Activated CD8-positive, alpha-beta memory T cell treated with anti-CD3 and anti-CD28 coated beads for 4 hours (primary cell): ENCODE measurements around the gene GUCD1.
"Not testable (repeated sequence)": the region's sequence is repeated elsewhere in the genome, so short reads cannot be mapped to it uniquely, and the experiment has no call there.

Source experiments
- DNase-seq, 2 donors: peaks; one replicate each; pipeline ENCODE4 v3.0.0-alpha.2; 2020; ENCODE audit warnings: low read depth in 2 of 2

Gene GUCD1

DNA sequence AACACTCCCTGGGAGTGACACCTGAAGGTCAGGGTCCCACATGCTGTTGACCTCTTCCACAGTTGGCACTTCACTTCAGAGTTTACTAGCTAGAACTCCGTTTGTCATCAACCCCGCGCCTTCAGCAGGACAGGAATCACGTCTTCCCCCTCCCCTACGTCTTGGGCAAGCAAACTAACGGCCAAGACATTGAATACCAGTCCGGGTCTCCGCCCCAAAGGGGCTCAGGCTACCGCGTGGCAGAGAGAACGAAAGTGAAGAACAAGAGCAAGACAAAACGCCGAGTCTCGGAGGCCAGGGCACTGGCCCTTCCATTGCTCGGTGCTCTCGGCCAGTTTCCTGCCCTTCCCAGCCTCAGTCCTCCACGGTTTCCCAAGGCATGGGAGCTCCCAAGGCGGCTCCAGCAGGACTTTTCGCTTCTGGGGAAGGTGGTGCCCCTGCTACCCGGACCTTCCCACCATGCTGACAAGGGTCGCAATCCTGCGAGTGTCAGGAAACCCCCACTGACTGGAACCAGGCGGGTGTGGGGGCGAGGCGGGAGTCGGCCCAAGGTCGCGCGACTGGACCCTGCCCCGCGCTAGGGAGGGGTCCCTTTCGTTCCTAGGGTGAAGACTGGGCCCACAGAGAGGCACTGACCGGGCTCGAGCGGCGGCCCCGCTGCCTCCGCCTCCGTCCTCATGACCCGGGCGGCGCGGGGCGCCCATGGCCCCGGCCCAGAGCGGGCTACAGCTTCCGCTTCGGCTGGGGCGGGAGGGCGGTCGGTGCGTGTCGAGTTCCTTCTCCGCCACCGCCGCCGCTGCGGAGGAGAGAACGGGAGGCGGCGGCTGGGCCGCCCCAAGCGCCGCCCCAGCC lies at the start of gene GUCD1:
Gene GUCD1, minus strand, starts transcription at position 826 of the 852 bp plus-strand sequence. Its CDS starts 147 bp downstream, at position 679.
- DNase-seq = no peak

DNA sequence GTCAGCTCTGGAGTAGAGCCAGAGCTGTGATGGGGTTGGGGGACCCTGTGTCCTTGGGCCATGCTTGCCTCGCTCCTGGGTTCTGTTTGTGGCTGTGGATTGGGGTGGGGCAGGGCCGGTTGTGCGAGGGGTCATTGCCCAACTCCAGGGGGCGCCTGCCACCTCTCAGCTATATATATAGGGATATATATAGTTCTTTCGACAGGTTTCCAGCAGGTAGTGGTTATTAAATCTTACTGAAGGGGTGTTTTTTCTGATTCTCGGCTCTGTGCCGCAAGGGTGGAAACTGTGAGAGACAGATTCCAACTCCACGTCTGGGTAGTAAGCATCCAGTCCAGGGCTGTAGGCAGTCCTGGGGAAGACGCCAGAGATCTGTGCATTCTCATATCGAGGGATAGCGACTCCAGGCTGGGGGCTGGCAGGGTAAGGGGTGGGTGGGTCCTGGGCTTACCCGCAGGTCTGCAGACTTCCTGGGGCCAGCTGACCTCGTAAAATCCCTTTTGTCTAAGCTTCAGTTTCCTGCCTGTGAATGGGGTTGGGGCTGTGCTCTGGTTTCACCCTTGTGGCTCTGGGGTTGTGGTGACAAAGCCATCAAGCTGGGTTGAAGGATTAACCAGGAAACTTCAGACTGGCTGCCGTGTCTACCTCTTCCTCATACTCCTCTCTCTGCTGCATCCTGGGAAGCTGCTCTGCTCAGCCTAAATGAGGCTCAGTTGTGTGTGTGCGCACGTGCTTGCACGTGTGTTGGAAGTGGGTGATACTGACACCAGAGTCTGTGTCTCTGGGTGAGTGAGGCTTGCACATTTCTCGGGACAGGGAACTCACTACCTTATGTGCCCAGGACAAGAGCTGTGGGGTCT lies 49.1 kb upstream of the GUCD1 start:
- DNase-seq = not testable (repeated sequence)

DNA sequence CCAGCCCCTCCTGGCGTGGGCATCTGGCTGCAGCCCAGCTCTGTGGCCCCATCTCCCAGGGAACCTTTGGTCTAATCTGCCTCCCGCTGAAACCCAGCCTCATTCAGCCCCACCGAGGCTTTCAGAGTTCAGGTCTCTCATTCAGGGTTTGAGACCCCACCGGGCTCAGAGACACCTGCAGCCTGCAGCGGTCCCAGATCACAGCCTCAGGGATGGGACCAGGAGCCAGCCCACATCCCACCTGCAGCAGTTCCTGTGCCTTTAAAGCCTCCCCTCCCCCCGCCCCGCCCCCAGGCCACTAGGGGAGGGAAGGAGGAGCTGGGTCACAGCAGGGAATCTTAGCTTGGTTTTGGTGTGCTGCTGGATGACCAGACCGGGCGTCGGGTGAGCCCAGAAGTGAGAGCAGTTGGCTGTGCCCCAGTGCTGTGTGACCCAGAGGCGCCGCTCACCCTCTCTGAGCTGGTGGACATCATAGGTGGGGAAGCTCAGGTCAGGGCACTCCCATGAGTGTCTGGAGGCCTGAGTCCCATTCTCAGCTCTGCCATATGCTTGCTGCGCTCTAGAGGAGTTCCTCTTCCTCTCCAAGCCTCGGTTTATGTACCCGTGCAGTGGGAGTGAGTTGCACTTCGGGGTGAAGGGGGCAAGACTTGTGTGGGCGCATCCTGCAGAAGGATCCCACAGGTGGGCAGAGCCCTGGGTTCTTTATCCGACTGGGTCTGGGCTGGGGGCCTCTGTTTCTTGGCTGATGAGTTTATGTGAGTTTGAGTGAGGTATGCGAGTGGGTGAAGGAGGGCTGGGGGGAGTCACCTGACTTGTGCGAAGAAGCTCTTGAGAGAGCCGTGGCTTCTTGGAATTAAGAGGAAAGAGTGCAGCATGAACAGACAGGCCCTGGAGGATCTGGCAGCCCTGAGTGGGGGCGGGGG lies 48.2 kb upstream of the GUCD1 start, which contains the start of gene GGT1:
Gene GGT1, plus strand, starts transcription at position 347 of the 923 bp plus-strand sequence. CDS start 7,889 bp downstream, outside the sequence.
- DNase-seq = not testable (repeated sequence)

DNA sequence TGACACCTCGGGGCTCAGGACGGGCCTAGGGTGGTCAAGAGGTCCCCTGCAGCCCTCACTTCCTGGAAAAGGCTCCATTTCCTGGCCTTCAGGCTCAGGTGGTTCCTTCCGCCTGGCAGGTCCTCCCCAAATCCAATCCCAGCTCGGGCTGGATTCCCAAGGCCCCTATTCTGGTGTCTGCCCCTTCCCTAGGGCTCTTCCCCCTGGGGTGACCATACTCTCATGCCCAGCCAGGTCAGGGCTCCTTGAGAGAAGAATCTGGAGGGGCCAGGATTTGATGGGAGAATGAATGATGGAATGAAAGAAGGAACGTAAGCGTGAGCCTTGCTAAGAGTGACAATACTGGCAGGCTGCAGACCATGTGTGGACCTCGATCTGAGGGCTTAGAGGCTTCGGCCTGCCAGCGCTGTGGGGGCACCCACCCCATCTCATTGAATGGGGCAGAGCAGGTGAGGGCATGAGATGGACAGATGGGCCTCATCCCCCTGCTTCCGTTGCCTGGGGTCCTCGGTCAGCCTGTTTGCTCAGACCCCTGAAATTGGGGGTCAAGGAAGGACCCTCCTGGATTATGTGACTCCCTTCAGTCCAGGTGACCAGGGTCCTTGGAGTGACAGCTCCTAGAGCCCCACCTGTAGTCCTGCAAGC lies 47.3 kb upstream of the GUCD1 start:
- not testable (repeated sequence) for DNase-seq

DNA sequence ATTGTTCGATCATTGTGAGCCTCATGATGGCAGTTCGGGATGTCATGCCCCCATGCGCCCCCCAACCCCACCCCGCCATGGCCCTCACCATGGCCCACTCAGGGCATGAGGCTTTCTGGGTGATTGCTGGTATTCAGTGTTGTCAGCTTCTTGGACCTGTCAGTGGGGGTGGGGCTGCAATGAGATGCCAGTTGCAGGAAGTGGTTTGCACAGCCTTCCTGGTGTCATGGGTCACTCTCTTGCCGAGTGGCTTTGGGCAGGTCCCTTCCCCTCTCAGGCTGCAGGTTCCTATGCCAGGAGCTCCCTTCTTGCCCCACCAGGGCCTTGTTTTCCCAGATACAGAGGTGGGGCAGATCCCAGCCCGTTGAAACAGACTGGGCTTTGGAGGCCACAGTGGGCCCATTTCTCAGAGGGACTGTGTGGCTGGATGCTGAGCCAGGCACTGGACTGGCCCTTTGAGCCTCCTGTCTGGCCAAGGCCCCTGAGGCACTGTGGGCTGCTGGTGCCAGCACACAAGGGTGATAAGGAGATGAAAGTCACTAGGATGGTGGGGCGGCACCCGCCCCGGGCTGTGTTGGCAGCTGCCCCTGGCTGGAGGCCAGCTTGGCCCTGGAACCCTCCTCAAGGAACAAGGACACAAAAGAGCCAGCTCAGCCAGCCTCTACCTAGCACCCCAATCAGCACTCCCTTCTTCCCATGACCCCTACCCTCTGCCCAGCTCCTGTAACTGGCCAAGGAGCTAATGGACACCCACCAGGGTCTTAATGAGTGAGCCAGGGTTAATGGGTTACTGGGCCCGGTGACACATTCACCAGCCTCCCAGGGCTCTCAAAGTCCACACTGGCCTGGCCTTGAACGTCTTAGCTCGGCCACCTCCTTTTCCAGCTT lies 46.5 kb upstream of the GUCD1 start:
- DNase-seq = no peak

DNA sequence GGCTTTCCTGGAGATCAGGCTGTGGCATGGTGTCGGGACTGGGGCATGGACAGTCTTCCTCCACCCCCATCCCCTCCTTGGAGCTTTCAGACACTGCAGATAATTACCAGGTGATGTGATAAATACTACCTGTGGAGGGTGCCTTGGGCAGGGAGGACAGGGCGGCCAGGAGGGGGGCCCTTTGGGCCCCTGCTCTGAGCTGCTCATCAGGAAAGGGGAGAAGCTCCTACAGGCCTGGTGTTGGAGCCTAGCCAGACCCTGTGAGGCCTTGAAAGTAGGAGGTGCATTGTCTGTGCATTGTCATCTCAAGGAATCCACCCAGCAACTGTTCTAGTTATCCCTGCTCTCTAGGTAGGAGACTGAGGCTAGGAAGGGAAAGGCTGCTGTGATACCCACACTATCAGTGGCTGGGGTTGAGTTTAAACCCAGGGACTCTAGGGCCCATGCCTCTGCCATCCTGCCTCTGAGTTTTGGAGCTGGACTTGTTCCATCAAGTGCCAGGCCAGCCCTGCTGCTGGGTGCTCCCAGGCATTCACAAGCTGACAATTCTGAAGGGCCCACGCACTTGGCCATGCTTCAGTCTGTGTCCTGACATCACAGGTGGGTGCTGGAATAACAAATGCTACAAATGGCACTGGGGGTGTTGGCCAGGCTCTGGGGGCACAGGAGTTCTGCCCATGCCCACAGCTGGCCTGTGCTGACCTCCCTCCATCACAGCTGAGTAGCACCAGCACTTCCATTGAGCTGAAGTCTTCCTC lies 45.2 kb upstream of the GUCD1 start:
- DNase-seq = not testable (repeated sequence)

DNA sequence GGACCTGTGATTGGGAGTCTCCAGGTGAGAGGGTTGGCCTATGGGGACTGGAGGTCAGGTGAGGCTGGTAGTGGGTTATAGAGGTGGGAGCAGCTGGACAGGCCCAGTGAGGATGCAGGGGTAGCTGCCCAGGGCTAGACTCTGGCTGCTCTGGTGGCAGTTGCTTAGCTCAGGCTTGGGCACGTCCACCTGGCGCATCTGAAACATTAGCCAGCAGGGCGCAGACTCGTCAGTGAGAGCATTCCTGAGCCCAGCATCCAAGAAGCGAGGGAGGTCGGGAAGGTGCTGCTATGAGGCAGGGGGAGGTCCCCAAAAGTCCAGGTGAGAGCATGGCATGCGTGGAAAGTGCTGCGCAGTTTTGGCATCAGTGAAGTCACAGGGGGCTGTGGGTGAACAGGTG lies 44.6 kb upstream of the GUCD1 start:
- no peak for DNase-seq

DNA sequence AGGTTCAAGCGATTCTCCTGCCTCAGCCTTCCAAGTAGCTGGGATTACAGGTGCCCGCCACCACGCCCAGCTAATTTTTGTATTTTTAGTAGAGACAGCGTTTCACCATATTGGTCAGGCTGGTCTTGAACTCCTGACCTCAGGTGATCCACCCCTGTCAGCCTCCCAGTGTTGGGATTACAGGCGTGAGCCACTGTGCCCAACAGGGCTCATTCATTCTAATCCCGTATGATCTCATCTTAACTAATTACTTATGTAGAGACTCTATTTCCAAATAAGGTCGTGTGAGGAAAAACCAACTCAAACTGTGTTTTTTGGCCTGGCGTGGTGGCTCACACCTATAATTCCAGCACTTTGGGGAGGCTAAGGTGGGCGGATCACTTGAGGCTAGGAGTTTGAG lies 42.1 kb upstream of the GUCD1 start:
- DNase-seq = not testable (repeated sequence)

DNA sequence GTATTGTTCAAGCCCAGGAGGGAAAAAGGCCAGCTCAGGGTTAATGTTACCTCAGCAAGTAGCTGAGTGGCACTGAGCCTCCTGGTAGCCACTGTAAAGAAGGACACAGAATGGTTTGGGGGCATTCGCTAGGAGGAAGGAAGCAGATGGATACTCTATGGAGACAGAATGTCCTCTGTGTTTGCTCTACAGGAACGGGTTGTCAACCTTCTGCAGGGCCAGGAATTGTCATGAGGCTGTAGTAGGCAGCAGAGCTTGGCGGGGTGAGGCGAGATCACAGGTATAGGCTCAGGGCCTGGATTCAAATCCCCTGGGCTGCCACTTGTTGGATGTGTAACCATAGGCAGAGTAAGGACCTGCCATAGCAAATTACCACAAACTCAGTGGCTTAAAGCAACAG lies 40.9 kb upstream of the GUCD1 start:
- DNase-seq = no peak

DNA sequence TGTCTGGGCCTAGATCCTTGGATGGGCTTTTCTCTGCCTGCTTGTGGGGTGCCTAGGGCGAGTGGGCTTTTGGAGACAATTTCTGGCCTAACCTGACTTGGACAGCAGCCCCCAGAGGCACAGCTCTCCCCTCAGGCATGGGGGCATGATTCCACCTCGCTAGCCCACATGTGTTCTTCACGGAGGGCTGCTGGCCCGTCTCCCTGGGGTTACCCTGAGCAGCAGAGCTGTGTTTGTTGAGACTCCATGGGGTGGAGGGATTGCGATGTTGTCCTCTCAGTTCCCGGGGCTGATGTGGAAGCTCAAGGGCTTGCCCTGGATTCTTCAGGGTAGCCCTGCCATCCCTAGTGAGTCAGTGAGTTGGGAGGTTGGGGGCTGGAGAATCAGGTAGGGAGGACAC lies 40.3 kb upstream of the GUCD1 start:
- DNase-seq = no peak

DNA sequence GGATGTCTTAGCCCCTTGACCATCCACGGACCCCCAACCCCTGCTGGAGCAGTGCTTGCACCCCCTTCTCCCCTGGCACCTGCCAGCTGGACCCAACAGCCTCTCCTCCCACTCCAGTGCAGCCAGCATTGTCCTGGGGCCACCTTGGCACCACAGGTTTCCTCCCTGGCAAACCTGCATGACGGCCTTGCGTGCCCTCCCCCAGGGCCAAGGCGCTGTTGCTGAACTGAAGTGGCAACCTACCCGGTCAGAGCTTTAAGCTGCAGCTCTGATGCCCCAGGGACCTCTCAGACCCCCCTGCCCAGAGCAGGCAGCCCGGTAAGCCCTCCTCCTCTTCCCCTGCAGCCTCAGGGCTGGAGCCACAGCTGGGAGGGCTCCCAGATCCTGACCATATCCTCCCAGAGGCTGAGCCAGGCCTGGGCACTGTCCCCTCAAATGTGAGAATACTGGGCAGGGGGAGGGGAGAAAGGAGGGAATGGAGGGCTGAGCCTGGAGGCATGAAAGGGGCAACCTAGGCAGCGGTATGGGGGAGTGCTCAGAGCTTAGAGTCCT lies 39.7 kb upstream of the GUCD1 start:
- DNase-seq = no peak

DNA sequence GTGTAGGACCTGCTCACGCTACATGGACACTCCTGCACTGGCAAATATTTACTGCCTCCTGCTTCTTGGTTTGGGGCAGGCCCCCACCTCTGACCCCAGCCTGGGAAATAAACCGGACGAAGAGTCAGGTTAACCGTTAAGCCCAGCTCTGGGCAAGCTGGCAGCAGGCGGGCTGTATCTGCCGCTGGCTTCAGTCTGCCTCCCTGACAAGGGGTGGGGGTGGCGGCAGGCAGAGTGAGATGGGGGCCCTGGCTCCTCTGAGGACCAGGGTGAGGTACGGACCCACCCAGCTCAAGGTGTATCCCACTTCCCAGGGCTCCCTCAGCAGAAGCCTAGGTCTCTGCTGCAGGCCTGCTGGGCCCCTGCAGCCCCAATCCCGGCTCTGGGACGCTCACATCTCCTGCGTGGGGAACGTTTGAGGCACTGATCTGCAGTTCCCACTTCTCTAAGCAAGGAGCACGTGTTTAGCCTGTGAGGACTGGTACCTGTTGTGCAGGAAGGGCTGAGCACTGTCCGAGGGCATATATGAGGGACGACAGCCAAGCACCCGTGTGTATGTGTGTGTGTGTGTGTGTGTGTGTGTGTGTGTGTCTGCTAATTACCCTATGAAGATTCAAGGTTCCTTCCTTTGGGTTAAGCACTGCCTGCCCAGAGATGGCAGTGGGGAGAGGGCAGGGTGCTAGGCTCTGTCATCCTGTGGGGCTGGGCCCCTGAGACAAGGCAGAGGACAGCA lies 39.1 kb upstream of the GUCD1 start:
- no peak for DNase-seq

DNA sequence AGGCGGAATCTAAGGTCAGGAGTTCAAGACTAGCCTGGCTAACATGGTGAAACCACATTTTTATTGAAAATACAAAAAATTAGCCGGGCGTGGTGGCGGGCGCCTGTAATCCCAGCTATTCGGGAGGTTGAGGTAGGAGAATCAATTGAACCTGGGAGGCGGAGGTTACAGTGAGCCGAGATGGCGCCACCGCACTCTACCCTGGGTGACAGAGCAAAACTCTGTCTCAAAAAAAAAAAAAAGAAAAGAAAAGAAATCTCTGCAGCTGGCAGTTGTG lies 38.6 kb upstream of the GUCD1 start:
- not testable (repeated sequence) for DNase-seq

DNA sequence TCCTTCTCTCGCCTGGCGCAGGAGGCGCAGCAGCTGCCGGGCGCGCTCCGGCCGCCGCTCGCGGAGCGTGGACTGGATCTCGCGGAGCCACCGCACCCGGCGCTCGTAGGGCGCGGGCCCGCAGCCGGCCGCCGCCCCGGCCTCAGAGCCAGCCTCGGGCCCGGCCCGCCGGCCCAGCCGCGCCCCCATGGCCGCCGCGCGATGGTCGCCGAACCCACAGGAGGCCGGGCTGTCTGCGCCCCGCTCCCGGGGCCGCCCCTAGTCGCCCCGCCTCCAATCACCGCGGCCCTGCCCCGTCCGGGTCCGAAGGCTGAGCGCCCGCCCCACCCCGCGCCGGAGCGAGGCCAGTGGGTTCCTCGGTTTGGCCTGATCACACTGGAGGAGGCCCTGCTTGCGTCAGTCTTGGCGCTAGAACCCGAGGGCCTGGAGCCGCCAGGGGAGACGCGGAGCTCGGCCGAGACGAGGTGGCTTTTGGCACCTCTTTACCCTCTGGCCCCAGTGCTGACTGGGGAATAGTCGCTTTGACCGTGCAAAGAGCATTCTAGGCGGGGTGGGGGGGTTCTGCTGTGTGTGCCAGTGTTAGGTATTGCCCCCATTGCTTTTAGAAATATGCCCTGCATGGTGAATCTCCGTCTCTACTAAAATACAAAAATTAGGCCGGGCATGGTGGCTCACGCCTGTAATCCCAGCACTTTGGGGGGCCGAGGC lies 38.1 kb upstream of the GUCD1 start, which contains the start of gene LRRC75B:
Gene LRRC75B, minus strand, starts transcription at position 223 of the 708 bp plus-strand sequence. Its CDS starts 34 bp downstream, at position 189.
- DNase-seq = no peak

DNA sequence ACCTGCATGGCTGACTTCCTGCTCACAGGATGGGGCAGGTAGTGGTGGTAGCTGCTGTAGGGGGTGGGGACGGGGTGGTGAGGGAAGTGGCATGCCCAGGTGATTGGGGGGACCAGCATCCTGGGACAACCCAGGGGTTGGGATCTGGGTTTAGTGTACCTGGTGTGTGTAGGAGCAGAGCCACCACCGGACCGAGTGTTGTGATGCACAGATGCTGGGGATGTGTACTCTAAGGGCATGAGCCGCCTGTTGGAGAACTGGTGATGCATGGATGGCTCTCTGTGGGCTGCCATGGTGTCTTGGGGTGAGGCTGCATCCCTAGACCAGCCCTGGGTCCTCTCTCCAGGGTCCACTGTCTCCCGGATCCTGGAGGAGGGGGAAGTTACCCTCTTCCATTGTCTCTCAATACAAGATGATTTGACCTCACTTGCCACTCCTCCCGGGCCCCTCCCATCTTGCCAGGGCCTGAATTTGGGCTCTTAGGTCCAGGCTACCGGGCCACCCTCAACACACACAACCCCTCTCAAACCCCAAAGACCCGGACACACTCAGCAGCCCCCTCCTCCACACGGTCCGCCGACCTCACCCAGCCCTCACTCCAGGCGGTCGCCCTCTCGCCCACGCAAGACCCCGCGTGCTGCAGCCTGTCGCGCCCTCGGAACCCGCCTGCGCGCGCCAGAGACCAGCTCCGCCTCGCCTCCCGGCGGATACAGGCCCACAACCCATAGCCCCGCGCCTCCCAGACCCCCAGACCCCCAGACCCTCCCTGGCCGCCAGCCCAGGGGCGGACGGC lies 37.3 kb upstream of the GUCD1 start:
- DNase-seq = no peak

DNA sequence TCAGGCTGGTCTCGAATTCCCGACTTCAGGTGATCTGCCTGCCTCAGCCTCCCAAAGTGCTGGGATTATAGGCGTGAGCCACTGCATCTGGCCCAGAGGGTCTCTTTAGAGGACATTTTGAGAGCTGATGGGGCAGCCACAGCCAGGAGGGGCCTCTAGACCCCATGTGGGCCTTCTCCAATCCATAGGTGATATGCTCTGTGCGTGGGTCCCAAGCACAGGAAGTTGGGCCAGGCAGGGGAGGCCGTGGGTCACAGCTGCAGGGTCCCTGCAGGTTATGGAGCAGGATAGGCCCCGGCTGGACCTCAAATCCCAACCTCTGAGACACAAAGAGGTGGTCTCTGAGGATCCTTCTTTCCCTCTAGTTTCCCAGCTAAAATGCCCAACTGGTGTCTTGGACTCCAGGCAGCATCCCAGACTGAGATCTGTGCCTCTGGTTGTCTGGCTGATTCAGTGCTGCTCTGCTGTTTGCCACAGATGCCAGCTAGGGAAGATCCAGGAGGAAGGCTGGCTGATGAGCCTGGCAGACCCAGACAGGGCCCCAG lies 36.4 kb upstream of the GUCD1 start:
- no peak for DNase-seq
